ENCODE data around the gene SEMA4G. TPM values are rescaled to one million over a fixed set of nuclear protein-coding genes. Genes with fewer than 3 reads are reported as not detected.

Gene SEMA4G
- total and polyA plus RNA-seq, 2 of the 4 experiments (the other 2 are of a cell fraction), result 0.90 to 8.7 TPM

GRCh38 chr10:100987685-100988049 is 18.4 kb downstream of the SEMA4G start:
- TF ChIP-seq NFE2L2 (IDR thresholded peaks at IDR 0.05; ENCODE audit: low read depth, low read length) (no peak), MAFK (IDR thresholded peaks at IDR 0.05; ENCODE audit: low read depth, low read length) (no peak), CEBPB (IDR thresholded peaks at IDR 0.05; ENCODE audit: low read depth, low read length) (no peak), BHLHE40 (IDR thresholded peaks at IDR 0.05; ENCODE audit: low read depth, low read length) (no peak), RFX5 (IDR thresholded peaks at IDR 0.05; ENCODE audit: low read depth, low read length) (no peak), POLR2A (IDR thresholded peaks at IDR 0.05; ENCODE audit: low read depth, low read length) (no peak), FOS (IDR thresholded peaks at IDR 0.05; ENCODE audit: low read depth, low read length) (no peak), MAZ (IDR thresholded peaks at IDR 0.05; ENCODE audit: borderline replicate concordance, low read depth, low read length) (no peak), RCOR1 (IDR thresholded peaks at IDR 0.05; ENCODE audit: insufficient replicate concordance, low read length) (no peak), USF2 (IDR thresholded peaks at IDR 0.05; ENCODE audit: low read depth, low read length) (no peak), MXI1 (IDR thresholded peaks at IDR 0.05; ENCODE audit: borderline replicate concordance, low read depth, low read length) (no peak), CHD1 (IDR thresholded peaks at IDR 0.05; ENCODE audit: low read depth, low read length) (no peak)
- TF ChIP-seq, protein P1, sequence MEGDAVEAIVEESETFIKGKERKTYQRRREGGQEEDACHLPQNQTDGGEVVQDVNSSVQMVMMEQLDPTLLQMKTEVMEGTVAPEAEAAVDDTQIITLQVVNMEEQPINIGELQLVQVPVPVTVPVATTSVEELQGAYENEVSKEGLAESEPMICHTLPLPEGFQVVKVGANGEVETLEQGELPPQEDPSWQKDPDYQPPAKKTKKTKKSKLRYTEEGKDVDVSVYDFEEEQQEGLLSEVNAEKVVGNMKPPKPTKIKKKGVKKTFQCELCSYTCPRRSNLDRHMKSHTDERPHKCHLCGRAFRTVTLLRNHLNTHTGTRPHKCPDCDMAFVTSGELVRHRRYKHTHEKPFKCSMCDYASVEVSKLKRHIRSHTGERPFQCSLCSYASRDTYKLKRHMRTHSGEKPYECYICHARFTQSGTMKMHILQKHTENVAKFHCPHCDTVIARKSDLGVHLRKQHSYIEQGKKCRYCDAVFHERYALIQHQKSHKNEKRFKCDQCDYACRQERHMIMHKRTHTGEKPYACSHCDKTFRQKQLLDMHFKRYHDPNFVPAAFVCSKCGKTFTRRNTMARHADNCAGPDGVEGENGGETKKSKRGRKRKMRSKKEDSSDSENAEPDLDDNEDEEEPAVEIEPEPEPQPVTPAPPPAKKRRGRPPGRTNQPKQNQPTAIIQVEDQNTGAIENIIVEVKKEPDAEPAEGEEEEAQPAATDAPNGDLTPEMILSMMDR (conservative IDR thresholded peaks at IDR 0.05; ENCODE audit: low read depth, low read length), result no peak
- TF ChIP-seq, protein P2, sequence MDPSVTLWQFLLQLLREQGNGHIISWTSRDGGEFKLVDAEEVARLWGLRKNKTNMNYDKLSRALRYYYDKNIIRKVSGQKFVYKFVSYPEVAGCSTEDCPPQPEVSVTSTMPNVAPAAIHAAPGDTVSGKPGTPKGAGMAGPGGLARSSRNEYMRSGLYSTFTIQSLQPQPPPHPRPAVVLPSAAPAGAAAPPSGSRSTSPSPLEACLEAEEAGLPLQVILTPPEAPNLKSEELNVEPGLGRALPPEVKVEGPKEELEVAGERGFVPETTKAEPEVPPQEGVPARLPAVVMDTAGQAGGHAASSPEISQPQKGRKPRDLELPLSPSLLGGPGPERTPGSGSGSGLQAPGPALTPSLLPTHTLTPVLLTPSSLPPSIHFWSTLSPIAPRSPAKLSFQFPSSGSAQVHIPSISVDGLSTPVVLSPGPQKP (IDR thresholded peaks at IDR 0.05; ENCODE audit: borderline replicate concordance, low read depth, low read length), result no peak
- intact Hi-C loops (cut with micrococcal nuclease), result no loop called here
- TSS peak; percentile 62 for BruUV-seq (replicated peaks)

More at GRCh38 chr10:100987685-100988049, 18.4 kb downstream of the SEMA4G start:
- no peak overlapping the region for H3K18ac ChIP-seq (ENCODE audit: low read depth, low read length)
- CTCF ChIA-PET, result interaction anchor here (1.5 kb wide), 1 partner anchor 27 kb away, joined by 3 read pairs; no protein-coding TSS in a partner anchor
- H3K4me2 ChIP-seq (ENCODE audit: low read depth, low read length), result peak overlapping the region; percentile 99
- peak; percentile 15 for ATAC-seq (ENCODE audit: low read depth)
- peak overlapping the region; percentile 66 for H3K56ac ChIP-seq (ENCODE audit: extremely low read depth, insufficient read depth, low read length)
- peak overlapping the region; percentile 99 for H2AFZ ChIP-seq (replicated peaks; ENCODE audit: low read length, poor library complexity)
- H3K4me3 ChIP-seq (ENCODE audit: insufficient read depth, low read depth, low read length), result peak overlapping the region; percentile 90
- peak overlapping the region; percentile 70 for H3K9ac ChIP-seq (ENCODE audit: low read depth, low read length)
- peaks cover 8% of the 10 kb centered on the region; the same call in 1 of the 2 replicates for H3K4me1 ChIP-seq (ENCODE audit: control insufficient read depth, insufficient read depth, low read length)
- in situ Hi-C loops (cut with MboI; ENCODE audit: low sequenced_read_pairs), result no loop called here
- H3K4ac ChIP-seq (ENCODE audit: low read depth, low read length), result peak overlapping the region; percentile 88
- 0 out of 2 replicates have a peak, but pooled peaks cover 3% of the 10 kb centered on the region for H4K20me1 ChIP-seq (ENCODE audit: insufficient read depth, low read length)
- H3K9me3 ChIP-seq (ENCODE audit: control insufficient read depth, insufficient read depth, low read length), result no peaks in the 10 kb centered on the region
- 0% methylated on average over 15 of the region's 15 CpGs; no CpG with 5 or more reads in 1 of the 2 experiments for WGBS, 2 experiments (ENCODE audit: extremely low coverage in 2 of 2, insufficient read length in 1 of 2)
- H4K8ac ChIP-seq (ENCODE audit: low read depth in 2 of 2, low read length in 2 of 2), result peak overlapping the region; percentile 95 to 100
- H2AK5ac ChIP-seq (ENCODE audit: low read depth, low read length), result peak overlapping the region; percentile 57
- peaks cover 60 to 67% of the 10 kb centered on the region in 2 experiments for H3K79me1 ChIP-seq (ENCODE audit: low read depth in 1 of 2, low read length in 2 of 2)
- H3K14ac ChIP-seq (replicated peaks; ENCODE audit: low read depth, low read length), result peak overlapping the region; percentile 82; the same call in 1 of the 2 replicates
- H3K27ac ChIP-seq (ENCODE audit: insufficient read depth, low read length), result peak overlapping the region; percentile 9; the same call in 1 of the 2 replicates
- H3K23ac ChIP-seq (ENCODE audit: low read depth, low read length), result peak overlapping the region; percentile 87
- no peak overlapping the region for H2BK15ac ChIP-seq (ENCODE audit: low read depth, low read length)
- no peak for DNase-seq
- no peak overlapping the region for H2BK5ac ChIP-seq (ENCODE audit: low read depth, low read length, poor library complexity, severe bottlenecking)
- peaks cover 31% of the 10 kb centered on the region for H3K36me3 ChIP-seq (ENCODE audit: control insufficient read depth, insufficient read depth, low read length)
- H3K27me3 ChIP-seq (ENCODE audit: control insufficient read depth, insufficient read depth, low read length), result no peaks in the 10 kb centered on the region
- peak overlapping the region; percentile 38; the same call in 1 of the 2 replicates for H4K5ac ChIP-seq (ENCODE audit: low read depth, low read length)
- H2BK20ac ChIP-seq (ENCODE audit: low read depth, low read length), result no peak overlapping the region
- dilution Hi-C loops (cut with HindIII; ENCODE audit: low sequenced_read_pairs, unreplicated experiment), result no loop called here
- H2BK120ac ChIP-seq (ENCODE audit: low read depth, low read length), result no peak overlapping the region
- peak overlapping the region; percentile 98 for H2AK9ac ChIP-seq (replicated peaks; ENCODE audit: low read depth, low read length, poor library complexity)
- H4K91ac ChIP-seq (ENCODE audit: insufficient read depth, low read depth, low read length), result peak overlapping the region; percentile 45
- POLR2A ChIA-PET (ENCODE audit: unreplicated experiment), result no interaction called here
- H3K9me1 ChIP-seq (ENCODE audit: insufficient read depth, low read length), result peaks cover 9% of the 10 kb centered on the region
